GM11168 (cell line): Measurements from ENCODE around the gene ZNF101.

Source experiments
- in situ Hi-C: fragments of 300-500 bp; cut with MboI; formaldehyde crosslinking; loops from one replicate; pipeline ENCODE4 v1.12.0; 2022; ENCODE audit warnings: low sequenced_read_pairs; ENCODE audit not compliant: unreplicated experiment

Gene ZNF101

DNA sequence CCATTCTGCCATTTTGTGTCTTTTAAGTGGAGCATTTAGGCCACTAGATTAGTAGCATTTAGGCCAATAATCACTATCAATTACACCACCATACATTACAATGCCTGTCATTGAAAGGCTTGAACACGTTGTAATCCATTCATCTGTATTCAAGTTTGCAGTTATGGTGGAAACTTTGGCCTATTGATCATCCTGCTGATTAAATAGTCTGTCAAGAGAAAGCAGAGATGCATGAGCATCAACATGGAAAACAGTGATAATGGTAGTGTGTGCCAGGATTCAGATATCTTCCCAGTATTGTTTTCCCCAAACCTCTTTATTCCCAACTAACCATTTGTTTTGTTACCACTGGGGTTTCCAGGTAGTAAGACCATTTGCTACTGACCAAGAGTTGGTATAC is 31.9 kb downstream of the ZNF101 start:
- in situ Hi-C loops: loop anchor here (25.0 kb wide), 1 partner anchor 1237 kb away; no protein-coding TSS in a partner anchor

DNA sequence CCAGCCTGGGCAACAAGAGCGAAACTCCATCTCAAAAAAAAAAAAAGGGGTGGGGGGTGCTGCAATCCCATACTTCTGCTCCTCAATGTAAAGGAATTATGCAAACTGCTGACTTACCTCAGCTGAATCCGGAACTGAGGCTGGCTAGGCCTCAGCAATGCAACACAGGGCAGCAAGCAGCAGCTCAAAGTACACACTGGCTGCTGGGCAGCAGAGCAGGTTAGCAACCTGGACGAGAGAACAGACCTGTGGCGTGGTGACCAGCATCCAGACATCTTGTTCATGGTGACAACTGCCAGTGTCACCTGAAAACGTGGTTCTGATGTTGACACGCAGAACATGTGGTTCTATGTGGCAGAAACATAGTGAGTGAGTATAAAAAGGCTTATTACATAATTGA is 36.2 kb downstream of the ZNF101 start:
- in situ Hi-C loops: loop anchor here (25.0 kb wide), 1 partner anchor 1232 kb away; no protein-coding TSS in a partner anchor

DNA sequence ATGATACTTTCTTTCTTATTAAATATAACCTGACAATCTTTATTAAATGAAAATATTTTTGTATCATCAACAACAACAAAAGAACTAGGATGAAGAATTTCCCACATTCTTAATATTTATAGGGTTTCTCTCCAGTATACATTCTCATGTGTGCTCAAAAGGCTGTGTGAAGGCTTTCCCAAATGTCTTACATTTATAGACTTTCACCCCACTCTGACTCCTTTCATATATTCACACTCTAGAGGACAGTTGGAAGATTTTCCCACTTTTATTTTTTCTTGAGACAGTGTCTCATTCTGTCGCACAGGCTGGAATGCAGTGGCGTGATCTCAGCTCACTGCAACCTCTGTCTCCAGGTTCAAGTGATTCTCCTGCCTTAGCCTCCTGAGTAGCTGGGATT is 41.9 kb downstream of the ZNF101 start:
- in situ Hi-C loops: loop anchor here (25.0 kb wide), 1 partner anchor 1227 kb away; no protein-coding TSS in a partner anchor

DNA sequence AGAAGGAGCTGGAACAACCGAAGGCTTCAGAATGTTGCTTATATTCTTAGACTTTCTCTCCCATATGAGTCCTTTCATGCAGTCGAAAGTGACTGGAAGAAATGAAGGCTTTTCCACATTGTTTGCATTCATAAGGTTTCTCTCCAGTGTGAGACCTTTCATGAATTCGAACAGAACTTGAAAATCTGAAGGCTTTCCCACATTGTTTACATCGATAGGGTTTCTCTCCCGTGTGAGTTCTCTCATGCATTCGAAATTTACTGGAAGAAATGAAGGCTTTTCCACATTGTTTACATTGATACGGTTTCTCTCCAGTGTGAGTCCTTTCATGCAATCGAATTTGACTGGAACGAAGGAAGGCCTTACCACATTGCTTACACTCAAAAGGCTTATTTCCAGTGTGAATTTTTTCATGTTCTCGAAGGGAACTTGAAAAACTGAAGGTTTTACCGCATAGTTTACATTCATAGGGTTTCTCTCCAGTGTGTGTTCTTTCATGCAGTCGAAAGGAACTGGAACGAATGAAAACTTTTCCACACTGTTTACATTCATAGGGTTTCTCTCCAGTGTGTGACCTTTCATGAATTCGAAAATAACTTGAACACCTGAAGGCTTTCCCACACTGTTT is 42.8 kb downstream of the ZNF101 start:
- in situ Hi-C loops: loop anchor here (25.0 kb wide), 1 partner anchor 1226 kb away; no protein-coding TSS in a partner anchor

DNA sequence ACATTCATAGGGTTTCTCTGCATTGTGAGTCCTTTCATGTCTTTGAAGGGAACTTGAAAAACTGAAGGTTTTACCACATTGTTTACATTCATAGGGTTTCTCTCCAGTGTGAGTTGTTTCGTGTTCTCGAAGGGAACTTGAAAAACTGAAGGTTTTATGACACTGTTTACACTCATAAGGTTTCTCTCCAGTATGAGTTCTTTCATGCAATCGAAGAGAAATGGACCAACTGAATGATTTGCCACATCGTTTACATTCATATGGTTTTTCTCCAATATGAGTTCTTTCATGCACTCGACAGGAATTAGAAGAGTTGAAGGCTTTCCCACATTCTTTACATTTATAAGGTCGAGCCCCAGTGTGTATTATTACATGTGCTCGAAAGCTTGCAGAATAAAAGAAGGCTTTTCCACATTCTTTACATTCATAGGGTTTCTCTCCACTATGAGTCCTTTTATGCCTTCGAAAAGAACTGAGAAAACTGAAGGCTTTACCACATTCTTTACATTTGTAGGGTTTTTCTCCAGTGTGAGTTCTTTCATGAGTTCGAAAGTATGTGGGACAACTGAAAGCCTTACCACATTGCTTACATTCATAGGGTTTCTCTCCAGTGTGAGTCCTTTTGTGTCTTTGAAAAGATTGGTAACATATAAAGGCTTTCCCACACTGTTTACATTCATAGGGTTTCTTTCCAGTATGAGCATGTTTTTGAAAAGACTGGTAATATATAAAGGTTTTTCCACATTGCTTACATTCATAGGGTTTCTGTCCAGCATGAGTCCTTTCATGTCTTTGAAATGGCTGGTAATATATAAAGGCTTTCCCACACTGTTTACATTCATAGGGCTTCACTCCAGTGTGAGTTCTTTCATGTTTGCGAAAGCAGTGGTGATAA is 43.5 kb downstream of the ZNF101 start:
- in situ Hi-C loops: loop anchor here (25.0 kb wide), 1 partner anchor 1225 kb away; no protein-coding TSS in a partner anchor

DNA sequence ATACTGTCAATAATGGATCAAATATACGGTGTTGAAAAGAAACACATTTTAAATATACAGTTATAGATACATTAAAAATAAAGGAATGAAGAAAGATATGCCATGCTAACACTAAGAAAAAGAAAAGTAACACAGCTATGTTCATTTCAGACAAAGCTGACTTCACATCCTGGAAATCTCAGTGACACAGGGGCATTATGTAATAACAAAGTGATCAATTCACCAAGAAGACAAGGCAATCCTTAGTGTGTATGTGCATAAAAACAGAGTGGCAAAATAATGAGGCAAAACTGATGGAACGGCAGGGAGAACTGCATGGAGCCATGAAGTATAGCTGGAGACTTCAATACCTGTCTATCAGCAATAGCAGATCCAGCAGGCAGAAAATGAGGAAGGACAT is 51.2 kb downstream of the ZNF101 start:
- in situ Hi-C loops: loop anchor here (25.0 kb wide), 1 partner anchor 1218 kb away; no protein-coding TSS in a partner anchor

DNA sequence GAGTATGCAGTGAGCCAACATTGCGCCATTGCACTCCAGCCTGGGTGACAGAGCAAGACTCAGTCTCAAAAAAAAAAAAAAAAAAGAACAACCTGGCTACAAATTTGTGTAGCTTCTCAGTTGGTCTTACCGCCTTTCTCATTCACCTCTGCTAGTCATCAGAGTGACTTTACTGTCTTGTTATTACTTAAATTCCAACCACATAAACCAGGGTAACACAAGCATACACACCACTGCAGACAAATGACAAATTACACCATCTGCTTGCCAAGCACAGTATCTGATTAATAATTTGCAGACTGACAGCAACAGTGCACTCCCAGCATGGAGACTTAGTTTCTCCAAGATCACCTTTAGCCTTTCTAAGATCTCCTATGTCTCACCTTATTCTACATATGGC is 53.3 kb downstream of the ZNF101 start:
- in situ Hi-C loops: loop anchor here (25.0 kb wide), 1 partner anchor 1215 kb away; no protein-coding TSS in a partner anchor

DNA sequence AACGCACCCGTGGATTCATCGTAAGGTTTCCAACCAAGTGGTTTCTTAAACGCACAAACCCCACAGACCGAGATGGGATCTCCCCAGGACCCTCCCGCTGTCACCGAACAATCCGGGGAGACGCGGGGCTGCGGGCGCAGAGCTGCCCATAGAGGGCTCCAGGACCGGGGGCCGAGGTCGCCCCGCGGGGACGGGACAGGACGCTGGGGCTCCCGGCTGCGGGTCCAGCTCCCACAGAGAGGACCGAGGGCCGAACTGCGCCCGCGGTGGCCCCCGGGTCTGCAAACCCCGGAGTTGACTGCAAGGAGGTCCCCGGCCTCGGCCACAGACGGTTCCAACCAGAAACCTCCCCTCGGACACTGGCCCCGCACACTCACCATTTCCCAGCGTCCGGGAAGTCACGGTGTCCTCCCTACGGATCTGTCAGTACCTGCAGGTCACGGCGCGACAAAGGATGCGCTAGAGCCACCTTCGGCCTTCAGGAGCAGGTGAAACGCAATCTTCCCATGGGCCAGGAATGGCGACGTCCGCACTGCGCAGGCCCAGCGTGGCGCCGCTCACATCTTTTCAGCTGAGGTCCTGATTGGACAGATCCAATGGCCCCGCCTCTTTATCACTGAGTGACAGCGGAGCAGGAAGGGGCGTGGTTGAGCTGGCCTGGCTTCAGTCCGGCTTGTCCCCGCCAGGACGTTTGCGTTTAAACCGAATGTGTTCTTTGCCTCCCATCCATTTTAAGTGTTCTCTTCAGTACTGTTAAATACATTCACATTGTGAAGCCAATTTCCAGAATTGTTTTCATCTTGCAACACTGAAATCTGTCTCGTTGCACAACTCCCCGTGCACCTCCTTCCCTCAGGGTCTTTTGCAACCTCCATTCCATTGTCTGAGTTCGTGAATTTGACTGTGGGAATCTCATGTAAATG is 64.2 kb downstream of the ZNF101 start, which contains the start of gene ZNF14:
ZNF14 (minus strand) TSS at position 534 of the 923 bp plus-strand sequence; CDS start at position 380, 154 bp downstream.
- in situ Hi-C loops: no loop called here
